Neuron (in vitro differentiated cells): ENCODE results near the gene CDK1.

Experiments
- H2AFZ ChIP-seq: one replicate; pipeline ENCODE4 v1.6.1; 2013; ENCODE audit warnings: low read depth, mild to moderate bottlenecking, inconsistent platforms, low read length, moderate library complexity
- H3K27me3 ChIP-seq: one replicate; pipeline ENCODE4 v1.6.1; 2013; ENCODE audit warnings: low read length; ENCODE audit not compliant: insufficient read depth
- H3K36me3 ChIP-seq: one replicate; pipeline ENCODE4 v1.6.1; 2013; ENCODE audit warnings: low read length; ENCODE audit not compliant: insufficient read depth
- H3K4me1 ChIP-seq: one replicate; pipeline ENCODE4 v1.6.1; 2013; ENCODE audit warnings: low read length; ENCODE audit not compliant: insufficient read depth
- H3K4me3 ChIP-seq: 2 replicates; pipeline ENCODE4 v1.5.1; 2013; ENCODE audit warnings: mild to moderate bottlenecking, low read length, moderate library complexity
- H3K9me3 ChIP-seq: one replicate; pipeline ENCODE4 v1.6.1; 2013; ENCODE audit warnings: low read length

The CDK1 gene

DNA sequence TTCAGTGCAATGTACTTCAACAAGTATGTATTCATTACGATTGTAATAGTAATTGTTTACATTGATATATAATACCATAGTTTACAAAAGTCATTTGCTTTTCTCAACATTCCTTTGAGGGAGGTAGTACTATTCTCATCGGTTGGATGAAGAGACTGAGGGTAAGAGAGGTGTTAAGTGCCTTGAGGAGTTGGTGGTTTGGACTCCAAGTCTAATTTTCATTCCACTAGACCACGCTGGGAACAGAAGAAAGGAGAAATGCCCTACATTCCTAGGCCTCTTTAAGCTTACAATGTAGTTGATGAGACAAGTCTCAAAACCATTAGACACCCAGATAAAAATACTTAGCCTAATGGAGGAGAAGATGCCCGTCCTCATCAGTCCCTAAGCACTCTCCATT is 28.6 kb downstream of the CDK1 start:
- no peaks in the 10 kb centered on the region for H3K9me3 ChIP-seq
- H3K27me3 ChIP-seq, result no peaks in the 10 kb centered on the region
- H2AFZ ChIP-seq, result no peak overlapping the region
- H3K36me3 ChIP-seq, result no peaks in the 10 kb centered on the region
- H3K4me3 ChIP-seq, result no peak overlapping the region
- H3K4me1 ChIP-seq, result peaks cover 15% of the 10 kb centered on the region

DNA sequence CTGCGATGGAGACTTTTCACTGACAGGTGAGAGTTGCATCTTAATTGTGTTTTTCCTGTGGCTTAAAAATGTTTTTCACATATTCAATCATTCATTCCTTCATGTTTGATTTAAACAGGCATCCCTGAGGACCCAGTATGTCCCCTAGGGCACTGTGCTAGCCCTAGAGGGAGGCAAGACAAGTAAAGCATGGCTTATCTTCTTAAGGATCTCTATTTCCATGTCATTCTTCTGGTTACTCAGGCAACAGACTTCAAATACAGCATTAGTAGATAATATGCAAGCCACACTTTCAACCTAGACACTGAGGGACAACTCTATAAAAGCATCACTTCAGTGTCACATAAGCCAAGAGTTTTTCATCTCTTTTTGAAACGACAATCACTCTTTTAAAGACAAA is 29.2 kb downstream of the CDK1 start:
- Histone ChIP-seq H3K4me3 (no peak overlapping the region), H3K4me1 (peaks cover 15% of the 10 kb centered on the region)

DNA sequence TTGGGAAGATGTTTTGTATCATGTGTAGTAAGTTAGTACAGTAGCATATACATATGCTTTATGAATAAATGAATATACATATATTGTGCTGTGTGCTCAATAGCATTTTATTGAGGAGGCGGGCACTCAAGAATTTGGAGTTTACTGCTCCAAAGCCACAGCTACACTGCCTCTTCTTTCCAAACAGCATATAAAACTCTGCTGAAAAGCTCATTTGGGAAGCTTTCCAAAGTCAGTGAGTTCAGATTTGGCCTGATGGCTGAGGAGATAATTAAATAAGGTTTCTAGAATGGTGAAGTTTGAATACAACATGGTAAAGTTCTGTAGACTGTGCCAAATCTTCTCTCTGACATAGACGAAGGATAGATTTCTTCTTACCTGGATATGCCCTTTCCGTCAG is 29.8 kb downstream of the CDK1 start:
- Histone ChIP-seq H2AFZ (no peak overlapping the region), H3K4me1 (peaks cover 15% of the 10 kb centered on the region), H3K9me3 (no peaks in the 10 kb centered on the region), H3K27me3 (no peaks in the 10 kb centered on the region), H3K4me3 (no peak overlapping the region), H3K36me3 (no peaks in the 10 kb centered on the region)

More for the DNA sequence above, 29.2 kb downstream of the CDK1 start:
- Histone ChIP-seq H2AFZ (no peak overlapping the region), H3K9me3 (no peaks in the 10 kb centered on the region), H3K27me3 (no peaks in the 10 kb centered on the region), H3K36me3 (no peaks in the 10 kb centered on the region)

DNA sequence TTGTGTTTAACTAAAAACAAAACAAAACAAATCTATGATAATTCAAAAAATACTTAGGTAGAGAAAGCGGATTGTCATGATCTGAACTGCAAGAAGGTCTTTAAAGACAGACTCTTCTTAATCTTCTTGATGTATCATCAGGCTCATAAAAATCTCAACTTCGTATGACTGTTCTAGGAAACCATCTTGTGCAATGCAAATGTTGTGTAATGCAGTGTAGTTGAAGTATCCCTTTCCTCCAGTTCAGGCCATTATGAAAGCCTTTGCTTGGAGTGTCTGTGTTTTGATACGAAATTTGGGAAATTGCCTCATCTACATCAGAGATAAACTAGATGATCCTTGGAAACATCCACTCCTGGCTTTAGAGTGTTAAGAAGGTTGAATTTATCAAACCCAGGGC is 30.9 kb downstream of the CDK1 start:
- Histone ChIP-seq H3K9me3 (no peaks in the 10 kb centered on the region), H2AFZ (no peak overlapping the region), H3K4me1 (peaks cover 15% of the 10 kb centered on the region), H3K36me3 (no peaks in the 10 kb centered on the region), H3K4me3 (no peak overlapping the region), H3K27me3 (no peaks in the 10 kb centered on the region)

DNA sequence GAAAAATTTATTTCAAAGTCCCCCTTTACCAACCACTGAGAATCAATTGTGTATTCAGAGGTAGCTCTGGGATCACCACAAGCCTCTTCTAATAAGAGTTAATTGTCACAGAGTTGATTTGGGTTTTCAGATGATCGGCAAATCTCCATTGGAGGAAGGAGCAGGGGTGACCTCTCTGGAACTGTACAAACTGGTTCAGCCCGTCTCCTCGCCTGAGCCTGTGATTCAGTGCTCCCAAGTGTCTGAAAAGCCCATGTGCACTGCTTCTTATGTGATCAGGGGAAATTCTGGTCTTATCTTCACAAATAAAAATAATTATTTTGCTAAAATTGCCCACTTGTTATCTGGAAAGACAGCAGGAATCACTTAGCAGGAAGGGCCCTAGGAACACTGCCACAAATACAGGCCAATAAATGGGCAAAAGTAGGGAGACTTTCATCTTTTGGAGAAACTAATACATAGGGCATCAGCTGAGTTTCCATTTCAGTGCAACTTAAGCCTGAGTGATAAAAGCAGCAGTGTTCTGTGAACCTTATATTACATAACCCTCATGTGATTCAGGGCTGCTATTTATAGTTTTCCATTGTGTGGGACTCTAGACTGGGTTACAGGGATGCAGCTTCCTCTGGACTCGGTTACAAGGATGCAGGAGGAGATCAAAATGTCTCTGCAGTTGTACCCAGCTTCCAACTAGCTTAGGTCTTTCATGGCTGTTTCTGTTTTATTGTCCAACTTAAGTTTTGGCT is 32.3 kb downstream of the CDK1 start:
- Histone ChIP-seq H3K4me3 (no peak overlapping the region), H3K9me3 (no peaks in the 10 kb centered on the region), H2AFZ (no peak overlapping the region), H3K4me1 (peaks cover 15% of the 10 kb centered on the region), H3K27me3 (no peaks in the 10 kb centered on the region), H3K36me3 (no peaks in the 10 kb centered on the region)

DNA sequence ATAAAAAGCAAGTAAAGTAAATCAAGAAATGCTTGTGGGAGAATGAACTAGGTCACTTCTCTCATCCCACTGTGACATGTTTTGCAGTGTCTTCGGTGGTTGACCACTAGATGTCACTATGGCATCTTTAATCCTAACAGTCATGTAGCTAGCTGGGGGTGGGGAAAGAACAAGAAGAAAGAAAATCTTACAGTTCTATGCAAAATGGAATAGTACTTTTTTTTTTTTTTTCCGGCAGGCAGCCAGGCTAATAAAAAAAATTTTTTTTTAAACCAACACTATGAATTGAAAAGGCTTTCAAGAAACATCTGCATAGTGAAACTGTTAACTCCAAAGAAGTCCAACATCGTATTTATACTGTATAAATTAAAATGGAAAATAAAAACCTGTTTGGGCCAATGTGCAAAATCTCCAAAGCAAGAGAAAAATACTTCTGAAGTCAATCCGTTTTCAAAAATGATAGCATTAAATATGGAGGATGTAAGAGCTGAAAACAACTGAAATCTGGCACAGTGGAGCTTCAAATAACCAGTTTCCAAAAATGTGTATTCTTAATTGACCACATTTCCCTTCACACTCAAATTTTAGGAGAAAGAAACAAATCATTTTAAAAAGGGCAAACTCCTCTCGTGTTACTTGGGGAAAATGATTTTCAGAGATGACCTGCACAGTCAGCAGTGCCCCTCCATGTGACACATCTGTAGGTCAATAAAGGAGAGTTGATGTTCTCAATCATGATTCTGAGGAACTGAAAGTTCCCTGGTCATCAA is 38.5 kb downstream of the CDK1 start:
- H3K27me3 ChIP-seq, result no peaks in the 10 kb centered on the region
- no peaks in the 10 kb centered on the region for H3K4me1 ChIP-seq
- no peak overlapping the region for H3K4me3 ChIP-seq
- no peak overlapping the region for H2AFZ ChIP-seq
- H3K9me3 ChIP-seq, result no peaks in the 10 kb centered on the region
- no peaks in the 10 kb centered on the region for H3K36me3 ChIP-seq

DNA sequence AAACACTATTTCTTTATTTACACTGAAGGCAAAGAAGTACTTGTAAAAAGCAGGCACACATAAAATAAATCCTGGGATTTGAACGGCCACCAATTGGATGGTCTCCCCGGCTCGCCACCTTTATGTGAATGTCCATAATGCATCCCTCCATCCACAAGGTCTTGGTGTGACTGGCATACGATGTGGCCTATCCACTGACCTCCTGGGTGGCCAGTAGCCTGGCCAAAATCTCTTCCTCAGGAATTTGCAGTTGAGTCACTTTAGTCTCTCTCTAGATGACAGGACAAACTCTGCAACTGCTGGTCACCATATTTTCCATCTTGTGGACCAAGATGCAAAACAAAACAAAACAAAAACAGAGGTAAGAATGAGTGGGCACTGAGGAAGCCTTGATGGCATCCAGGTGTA is 39.1 kb downstream of the CDK1 start:
- H3K9me3 ChIP-seq, result no peaks in the 10 kb centered on the region
- no peaks in the 10 kb centered on the region for H3K36me3 ChIP-seq
- peaks cover 5% of the 10 kb centered on the region for H3K4me1 ChIP-seq
- no peak overlapping the region for H2AFZ ChIP-seq
- H3K27me3 ChIP-seq, result no peaks in the 10 kb centered on the region
- no peak overlapping the region for H3K4me3 ChIP-seq

DNA sequence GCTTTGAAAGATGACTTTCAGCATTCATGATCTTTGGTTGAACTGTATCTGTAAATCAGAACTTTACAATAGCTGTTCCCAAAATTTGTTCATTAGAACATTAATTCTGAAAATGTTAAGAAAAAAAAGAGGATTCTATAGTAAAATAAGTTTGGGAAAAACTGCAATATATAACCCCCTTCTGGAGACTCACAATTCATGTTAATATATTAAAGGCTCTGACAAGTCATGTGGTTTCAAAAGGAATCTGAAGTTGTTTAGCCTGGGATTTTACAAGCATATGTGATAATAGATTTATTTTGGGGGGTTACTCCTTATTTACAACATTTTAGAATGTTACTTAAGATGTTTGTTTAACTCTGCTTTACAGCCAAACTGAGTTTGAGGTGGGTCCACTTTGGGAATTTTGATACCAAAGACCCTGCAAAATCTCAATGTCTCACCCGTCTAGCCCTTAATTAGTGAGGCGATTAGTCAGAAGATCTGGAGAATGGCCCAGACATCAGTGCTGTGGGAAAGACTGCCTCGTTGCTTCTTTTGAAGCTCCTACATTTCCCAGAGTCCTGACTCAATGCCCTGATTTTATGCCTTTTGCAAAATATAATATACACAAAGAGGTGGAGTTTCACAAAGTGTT is 40.0 kb downstream of the CDK1 start:
- Histone ChIP-seq H2AFZ (no peak overlapping the region), H3K4me3 (no peak overlapping the region), H3K9me3 (no peaks in the 10 kb centered on the region), H3K36me3 (no peaks in the 10 kb centered on the region), H3K4me1 (peaks cover 14% of the 10 kb centered on the region), H3K27me3 (no peaks in the 10 kb centered on the region)

DNA sequence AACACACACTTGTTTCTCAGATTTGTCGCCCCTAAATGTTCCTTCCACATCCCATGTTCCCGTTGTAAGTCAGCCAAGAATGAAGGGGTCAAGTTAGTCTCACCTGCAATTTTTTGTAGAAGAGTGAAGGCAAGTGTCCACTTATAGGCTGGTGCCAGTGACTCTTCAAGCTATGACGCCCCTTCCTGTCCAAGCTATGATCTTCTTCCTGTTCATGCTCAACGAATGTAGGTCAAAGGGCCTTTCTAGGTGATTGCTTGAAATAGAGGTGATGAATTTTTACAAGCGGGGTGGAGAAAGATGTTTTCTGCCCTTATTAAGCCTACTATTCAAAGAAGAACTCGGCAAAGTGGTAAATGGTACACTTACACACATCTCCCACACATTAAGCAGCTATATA is 41.0 kb downstream of the CDK1 start:
- Histone ChIP-seq H2AFZ (no peak overlapping the region), H3K4me1 (peaks cover 16% of the 10 kb centered on the region), H3K4me3 (no peak overlapping the region), H3K36me3 (no peaks in the 10 kb centered on the region), H3K9me3 (no peaks in the 10 kb centered on the region), H3K27me3 (no peaks in the 10 kb centered on the region)

DNA sequence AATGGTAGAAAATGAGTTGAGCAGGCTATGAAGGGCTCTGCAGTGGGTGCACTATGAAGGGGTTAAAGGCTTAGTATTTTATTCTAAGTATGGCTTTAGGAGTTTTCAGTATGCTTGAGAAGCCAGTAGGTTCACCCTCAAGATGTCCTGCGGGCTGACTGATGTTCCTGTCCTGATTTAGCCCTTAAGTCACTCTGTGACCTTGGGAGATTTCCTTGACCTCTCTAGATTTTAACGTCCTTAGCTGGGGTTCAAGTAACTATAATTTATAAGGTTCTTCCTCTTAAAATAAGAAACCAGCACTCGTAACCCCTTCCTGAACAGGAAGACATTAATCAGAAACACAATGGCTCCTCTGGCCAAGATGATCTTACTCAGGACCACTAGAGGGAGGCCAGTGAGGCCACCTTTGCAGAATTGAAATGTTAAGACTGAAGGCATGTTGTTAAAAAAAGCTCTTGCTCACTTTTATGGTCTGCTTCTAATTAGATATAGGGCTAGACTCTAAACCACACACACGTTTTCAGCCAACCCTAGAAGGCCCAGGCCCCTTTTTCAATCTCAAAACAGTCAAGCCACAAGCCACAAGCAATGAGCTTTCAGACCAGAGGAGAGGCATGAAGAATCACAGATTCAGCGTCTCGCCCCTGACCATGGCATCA is 41.9 kb downstream of the CDK1 start:
- Histone ChIP-seq H3K4me1 (peaks cover 16% of the 10 kb centered on the region), H3K4me3 (no peak overlapping the region), H2AFZ (no peak overlapping the region), H3K9me3 (no peaks in the 10 kb centered on the region), H3K27me3 (no peaks in the 10 kb centered on the region), H3K36me3 (no peaks in the 10 kb centered on the region)

DNA sequence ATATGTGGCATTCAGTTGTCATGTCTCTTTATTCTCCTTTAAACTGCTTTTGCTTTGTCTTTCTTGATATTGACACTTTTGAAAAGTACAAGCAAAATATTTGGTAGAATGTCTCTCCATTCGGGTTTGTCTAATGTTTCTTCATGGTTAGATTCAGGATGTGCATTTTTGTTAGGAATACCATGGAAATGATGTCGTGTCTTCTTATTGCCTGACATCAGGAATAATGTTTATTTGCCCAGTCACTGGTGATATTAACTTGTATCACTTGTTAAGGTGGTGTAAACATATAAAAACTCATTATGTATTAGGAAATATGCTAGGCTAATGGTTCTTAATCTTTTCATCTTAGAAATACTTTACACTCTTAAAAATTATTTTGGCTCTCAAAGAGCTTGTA is 43.4 kb downstream of the CDK1 start:
- Histone ChIP-seq H3K4me3 (no peak overlapping the region), H3K9me3 (no peaks in the 10 kb centered on the region), H3K36me3 (no peaks in the 10 kb centered on the region), H2AFZ (no peak overlapping the region), H3K27me3 (no peaks in the 10 kb centered on the region), H3K4me1 (peaks cover 16% of the 10 kb centered on the region)

DNA sequence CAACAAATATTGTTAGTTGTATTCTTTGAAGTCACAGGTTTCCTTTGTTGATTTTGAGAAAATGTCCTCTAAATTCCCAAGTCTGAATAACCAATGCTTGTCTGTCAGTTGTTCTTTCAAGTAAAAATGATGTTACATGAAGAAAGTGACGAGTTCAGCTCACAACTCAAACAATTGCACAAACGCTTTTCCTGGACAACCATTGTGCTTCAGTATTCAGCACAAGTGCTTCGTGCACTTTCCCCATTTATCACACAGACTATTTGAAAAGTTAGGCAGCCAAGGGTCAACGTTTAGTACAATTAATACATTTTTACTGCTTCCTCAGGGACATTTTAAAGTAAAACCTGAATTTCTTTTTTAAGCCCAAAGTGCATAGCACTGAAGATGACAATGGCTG is 44.5 kb downstream of the CDK1 start:
- Histone ChIP-seq H3K9me3 (no peaks in the 10 kb centered on the region), H3K27me3 (no peaks in the 10 kb centered on the region), H3K4me1 (peaks cover 16% of the 10 kb centered on the region), H2AFZ (no peak overlapping the region), H3K4me3 (no peak overlapping the region), H3K36me3 (no peaks in the 10 kb centered on the region)

DNA sequence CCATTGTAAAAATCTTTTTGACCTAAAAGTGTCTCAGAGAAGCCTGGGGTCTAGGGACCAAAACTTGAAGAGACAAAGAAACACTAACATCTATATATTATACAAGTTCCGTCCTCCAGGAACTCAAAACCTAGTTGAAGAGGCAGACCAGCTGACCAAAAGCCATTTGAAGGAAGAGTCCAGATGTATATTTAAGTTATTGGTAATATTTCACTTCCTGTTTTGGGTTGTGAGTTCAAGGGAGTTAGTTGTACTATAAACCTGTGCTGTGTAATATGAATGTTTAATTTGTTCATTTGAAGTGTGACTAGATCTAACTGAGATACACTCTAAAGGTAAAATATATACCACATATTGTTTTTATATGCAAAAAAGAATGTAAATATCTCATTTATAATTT is 45.0 kb downstream of the CDK1 start:
- Histone ChIP-seq H3K9me3 (no peaks in the 10 kb centered on the region), H2AFZ (no peak overlapping the region)

More for the DNA sequence above, 45.0 kb downstream of the CDK1 start:
- H3K4me3 ChIP-seq, result no peak overlapping the region
- H3K36me3 ChIP-seq, result no peaks in the 10 kb centered on the region
- peaks cover 21% of the 10 kb centered on the region for H3K4me1 ChIP-seq
- no peaks in the 10 kb centered on the region for H3K27me3 ChIP-seq
